GM18951 (cell line): ENCODE measurements around the gene EDARADD.

Experiments
- POLR2A ChIP-seq: IDR thresholded peaks from 4 replicates; pipeline ENCODE4 v1.6.1; 2011; ENCODE audit warnings: mild to moderate bottlenecking; ENCODE audit not compliant: insufficient read length, insufficient read depth; ENCODE audit errors: extremely low read depth
- in situ Hi-C: fragments of 300-500 bp; cut with MboI; formaldehyde crosslinking; loops from one replicate; pipeline ENCODE4 v1.12.0; 2022; ENCODE audit warnings: low sequenced_read_pairs, mixed read lengths, inconsistent platforms; ENCODE audit not compliant: unreplicated experiment

EDARADD gene

DNA sequence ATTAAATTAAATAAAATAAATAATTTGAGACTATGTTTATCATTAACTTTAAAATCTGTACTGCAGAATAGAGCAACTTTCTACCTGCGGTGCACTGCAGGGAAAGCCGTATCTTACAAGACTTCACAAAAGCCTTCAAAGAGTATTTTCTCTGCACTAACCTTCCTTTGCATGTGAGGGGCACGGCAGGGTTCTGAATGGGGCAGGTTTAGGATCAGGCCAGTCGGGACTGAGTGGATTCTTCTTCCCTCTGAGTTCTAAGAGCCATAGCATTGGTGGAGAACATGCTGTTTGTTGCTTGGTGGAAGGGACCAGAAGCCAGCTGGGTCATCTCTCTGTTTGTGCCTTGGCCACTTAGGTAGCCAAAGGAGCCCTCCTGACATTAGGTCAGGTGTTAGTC is 74.5 kb downstream of the EDARADD start:
- TF ChIP-seq POLR2A: no peak

DNA sequence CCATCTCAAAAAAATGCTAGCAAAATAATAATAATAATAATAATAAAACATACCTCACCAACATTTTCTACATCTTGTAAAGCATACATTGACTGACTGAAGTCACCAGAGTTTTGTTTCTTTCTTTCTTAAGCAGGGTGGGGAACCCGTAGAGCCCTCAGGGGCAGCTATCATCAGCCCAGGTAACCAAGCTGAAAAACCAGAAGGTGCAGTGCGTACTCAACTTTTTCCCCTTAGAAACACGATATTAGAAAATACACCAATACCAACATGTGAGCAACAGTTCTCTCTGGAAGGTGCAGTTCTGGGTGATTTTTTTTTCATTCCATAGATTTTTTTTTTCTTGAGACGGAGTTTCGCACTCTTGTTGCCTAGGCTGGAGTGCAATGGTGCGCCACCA is 75.4 kb downstream of the EDARADD start:
- TF ChIP-seq POLR2A: no peak
- in situ Hi-C loops: no loop called here

More for the DNA sequence above, 74.5 kb downstream of the EDARADD start:
- in situ Hi-C loops: no loop called here

DNA sequence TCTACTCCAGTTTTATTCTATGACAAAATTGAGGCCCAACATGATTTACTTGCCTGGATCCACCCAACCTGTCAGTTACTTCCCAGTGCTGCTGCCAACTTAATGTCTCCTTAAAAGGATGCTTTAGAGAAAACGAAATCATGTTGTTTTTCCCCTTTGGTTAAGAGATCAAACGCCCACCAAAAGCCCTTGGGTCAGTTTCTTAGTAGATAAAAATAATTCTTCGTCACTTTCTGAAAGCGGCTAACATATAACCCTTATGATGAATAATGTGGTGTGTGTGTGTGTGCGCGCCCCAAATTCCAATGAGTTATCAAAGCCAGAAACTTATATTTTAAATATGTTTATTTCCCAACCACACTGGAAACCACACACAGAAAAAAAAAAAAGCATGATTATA is 77.0 kb downstream of the EDARADD start:
- in situ Hi-C loops: no loop called here
- no peak for TF ChIP-seq POLR2A

DNA sequence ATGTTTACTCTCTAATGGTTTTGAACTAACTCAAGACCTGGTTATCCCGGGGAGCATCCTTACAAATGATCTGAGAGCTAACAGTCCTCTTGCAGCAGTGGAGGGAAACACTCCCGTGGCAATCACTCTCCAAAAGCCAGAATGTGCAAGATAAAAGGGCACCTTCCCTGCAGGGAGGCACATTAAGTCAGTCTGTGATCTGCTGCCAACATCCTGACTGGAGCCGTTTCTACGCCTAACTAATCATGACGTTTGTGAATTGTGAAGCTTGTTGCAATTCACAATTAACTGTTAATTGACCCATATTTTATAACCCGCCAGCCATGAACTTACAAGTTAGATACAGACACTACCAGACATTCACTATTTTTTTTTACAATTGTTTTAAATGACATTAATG is 77.6 kb downstream of the EDARADD start:
- no peak for TF ChIP-seq POLR2A
- in situ Hi-C loops: no loop called here

DNA sequence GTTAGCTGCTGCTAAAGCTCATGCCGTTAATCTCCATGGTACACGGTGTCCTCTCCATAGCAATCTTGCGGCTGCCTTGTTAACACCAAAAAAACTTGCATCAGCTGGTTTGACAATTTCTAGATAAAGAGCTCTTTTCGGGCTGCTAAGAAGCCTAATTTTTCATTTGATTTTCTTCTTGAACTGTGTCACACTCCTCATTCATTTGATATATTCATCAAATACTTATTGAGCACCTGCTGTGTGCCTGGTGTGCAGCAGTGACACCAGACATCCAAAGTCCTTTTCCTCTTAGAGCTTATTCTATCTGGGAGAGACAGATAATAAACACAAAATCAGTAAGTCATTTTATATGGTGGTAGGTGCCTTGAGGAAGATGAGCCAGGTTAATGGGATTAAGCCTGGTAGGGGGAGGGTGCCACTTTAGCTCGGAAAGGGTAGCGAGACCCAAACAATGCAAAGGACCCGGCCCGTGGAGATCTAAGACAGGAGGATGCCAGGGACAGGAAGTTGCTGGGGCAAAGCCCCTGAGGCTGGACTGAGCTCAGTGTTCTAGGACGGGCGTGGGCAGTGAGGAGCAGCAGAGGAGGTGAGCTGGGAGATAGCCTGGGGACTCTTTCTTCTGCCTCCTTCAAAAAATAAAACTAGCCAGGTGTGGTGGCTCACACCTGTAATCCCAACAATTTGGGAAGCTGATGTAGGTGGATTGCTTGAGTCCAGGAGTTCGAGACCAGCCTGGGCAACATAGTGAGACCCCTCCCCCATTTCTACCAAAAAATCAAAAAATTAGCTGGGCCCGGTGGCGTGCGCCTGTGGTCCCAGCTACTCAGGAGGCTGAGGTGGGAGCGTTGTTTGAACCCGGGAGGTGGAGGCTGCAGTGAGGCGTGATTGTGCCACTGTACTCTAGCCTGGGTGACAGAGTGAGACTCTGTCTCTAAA is 79.0 kb downstream of the EDARADD start:
- TF ChIP-seq POLR2A: no peak
- in situ Hi-C loops: no loop called here

DNA sequence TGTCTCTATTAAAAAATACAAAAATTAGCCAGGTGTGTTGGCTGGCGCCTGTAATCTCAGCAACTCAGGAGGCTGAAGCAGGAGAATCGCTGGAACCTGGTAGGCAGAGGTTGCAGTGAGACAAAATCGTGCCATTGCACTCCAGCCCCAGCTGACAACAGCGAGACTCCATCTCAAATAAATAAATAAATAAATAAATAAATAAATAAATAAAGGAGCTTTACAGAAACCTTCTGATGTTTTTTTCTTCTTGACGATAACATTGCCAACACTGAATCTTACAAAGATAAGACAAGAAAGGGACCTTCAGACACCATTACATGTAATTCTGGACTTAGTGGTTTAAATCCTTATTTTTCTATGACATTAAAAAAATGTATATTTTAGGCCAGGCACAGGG is 81.9 kb downstream of the EDARADD start:
- in situ Hi-C loops: loop anchor here (25.0 kb wide), 1 partner anchor 364 kb away; no protein-coding TSS in a partner anchor

DNA sequence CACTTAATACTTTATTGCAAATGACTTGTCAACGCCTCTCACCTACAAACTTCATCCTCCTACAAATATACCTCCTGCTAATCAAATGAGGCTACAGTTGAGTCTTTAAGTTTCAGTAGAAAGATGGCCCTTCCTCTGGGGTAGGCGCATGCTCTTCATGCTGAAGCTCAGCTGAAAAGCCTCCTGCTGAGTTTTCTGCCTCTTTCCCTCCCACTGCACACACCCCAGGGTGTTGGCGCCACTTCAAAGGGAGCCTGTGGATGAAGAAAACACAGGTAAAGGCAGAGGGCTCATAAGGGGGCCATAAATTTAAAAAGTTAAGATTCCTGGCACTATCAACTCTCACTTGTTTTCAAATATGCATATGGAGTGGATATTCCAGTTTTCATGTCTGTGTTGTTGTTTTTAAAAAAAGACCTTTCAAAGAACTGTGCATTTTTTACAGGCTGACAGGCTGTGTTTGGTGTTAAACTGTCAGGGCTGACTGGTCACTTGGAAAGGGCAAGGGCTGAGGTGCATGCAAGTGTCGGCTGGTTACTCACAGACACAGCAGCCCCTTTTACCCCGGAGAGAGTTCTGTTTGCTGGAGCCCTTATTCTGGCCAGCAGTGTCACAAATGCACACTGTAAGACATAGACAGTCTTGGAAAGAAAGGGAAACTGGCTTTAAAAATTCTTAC is 86.8 kb downstream of the EDARADD start:
- no peak for TF ChIP-seq POLR2A
- in situ Hi-C loops: loop anchor here (25.0 kb wide), 1 partner anchor 369 kb away; no protein-coding TSS in a partner anchor

More for the DNA sequence above, 81.9 kb downstream of the EDARADD start:
- no peak for TF ChIP-seq POLR2A

DNA sequence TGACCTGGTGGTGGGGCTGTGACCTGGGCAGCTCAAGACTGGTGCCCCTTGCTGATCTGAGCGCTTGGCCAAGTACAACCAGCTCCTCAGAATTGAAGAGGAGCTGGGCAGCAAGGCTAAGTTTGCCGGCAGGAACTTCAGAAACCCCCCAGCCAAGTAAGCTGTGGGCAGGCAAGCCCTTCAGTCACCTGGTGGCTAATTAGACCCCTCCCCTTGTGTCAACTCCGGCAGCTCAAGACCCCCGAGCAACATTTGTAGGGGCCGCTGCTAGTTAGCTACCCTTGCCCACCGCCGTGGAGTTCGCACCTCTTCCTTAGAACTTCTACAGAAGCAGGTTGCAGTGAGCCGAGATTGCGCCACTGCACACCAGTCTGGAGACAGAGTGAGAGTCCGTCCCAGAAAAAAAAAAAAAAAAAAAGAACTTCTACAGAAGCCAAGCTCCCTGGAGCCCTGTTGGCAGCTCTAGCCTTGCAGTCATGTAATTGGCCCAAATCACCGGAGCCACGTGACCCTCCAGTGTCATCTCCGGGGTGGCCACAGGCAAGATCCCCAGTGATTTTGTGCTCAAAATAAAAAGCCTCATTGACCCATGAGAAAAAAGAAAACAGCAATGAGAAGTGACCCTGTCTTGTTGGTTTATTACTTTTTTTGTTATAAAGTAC is 90.4 kb downstream of the EDARADD start:
- in situ Hi-C loops: loop anchor here (25.0 kb wide), 1 partner anchor 372 kb away; no protein-coding TSS in a partner anchor
- TF ChIP-seq POLR2A: no peak

DNA sequence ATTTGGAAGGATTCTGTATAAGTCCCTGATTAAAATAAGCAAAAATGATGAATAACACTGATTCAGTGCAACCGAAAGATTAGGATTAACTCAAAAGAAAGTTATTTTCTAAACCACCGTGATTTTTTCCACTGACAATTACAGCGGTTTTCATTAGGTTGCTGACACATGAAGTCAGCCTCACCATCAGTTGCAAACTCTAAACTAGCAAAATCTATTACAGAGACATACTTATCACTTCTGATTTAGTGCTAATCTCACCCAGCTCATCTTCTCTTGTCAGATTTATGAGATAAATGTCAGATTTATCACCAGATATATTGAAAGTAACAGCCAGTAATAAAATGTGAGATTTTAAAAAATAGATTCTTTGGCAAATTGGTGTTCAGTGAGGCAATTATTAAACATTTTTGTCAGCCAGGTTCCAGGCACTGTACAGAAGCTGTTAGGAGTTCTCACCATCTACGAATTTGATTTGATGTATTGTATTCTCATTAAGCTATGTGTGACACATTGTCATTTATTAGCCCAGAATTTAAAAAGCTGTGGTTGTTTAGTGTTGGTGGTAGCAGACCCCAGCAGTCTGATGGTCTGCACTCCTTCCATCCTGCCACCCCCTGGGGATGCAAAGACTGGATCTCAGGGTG is 92.4 kb downstream of the EDARADD start:
- in situ Hi-C loops: loop anchor here (25.0 kb wide), 1 partner anchor 374 kb away; no protein-coding TSS in a partner anchor
- TF ChIP-seq POLR2A: no peak

DNA sequence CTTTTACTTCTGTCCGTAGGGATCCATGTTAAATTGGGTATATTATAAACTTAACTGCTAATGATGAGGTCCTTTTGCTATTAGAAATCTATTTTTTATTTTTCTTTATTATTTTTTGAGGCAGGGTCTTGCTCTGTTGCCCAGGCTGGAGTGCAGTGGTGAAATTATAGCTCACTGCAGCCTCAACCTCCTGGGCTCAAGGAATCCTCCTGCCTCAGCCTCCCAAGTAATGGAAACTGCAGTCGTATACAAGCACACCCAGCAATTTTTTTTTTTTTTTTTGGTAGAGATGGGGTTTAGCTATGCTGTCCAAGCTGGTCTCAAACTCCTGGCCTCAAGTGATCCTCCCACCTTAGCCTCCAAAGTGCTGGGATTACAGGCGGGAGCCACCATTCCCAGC is 95.1 kb downstream of the EDARADD start:
- in situ Hi-C loops: loop anchor here (25.0 kb wide), 1 partner anchor 377 kb away; no protein-coding TSS in a partner anchor

DNA sequence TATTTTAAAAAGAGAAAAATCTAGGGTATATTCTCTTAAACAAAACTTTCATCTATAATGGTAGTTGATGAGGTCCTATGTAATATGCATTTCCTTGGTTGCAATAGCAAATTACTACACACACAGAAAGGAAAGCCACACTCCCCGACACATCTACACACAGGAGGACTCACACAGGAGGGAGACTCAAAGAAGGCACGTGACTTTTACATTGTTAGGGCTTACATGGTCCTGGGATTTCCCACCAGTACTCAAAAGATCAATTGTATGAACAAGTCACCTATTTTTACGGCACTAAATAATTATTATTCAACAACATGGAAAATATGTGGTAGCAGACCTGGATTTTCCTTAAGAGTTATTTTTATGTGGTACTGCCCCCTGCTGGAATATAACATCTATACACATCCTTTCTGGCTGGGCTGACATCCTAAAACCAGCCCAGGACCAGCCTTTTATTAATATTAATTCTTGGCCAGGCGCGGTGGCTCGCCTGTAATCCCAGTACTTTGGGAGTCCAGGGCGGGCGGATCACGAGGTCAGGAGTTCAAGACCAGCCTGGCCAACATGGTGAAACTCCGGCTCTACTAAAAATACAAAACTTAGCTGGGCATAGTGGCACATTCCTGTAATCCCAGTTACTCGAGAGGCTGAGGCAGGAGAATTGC is 95.8 kb downstream of the EDARADD start:
- no peak for TF ChIP-seq POLR2A
- in situ Hi-C loops: loop anchor here (25.0 kb wide), 1 partner anchor 378 kb away; no protein-coding TSS in a partner anchor

DNA sequence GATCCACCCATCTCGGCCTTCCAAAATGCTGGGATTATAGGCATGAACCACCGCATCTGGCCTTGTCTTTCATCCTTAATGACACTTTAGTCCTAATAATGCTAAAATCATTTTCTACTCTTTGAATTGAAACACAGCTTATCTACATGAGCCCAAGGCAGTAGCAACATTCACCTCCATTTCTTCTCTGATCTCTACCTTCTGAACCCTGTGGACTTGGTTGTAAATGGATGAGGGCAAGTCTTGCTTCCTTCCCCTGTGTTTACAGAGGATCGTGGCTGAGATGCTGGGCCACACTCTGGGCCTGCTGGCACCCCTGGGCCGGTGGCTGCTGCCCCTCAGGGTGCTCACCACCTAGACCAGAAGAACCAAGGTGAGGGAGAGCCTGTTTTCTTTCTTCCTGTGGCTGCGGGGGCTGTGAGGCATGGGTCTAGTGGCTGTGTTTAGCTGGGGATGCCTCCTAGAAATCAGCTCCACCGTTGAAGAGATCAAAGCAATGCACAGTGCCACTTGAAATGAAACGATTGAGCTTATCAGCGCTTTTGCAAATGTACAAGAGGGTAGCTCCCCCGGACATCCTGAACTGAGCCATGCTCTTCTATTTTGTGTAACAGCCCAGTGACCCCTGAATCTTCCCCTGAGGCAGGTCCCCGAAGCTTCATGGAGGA is 97.5 kb downstream of the EDARADD start:
- no peak for TF ChIP-seq POLR2A
- in situ Hi-C loops: loop anchor here (25.0 kb wide), 1 partner anchor 379 kb away; no protein-coding TSS in a partner anchor
